ENCODE results near the gene C1QTNF2. TPM values are rescaled to one million over a fixed set of nuclear protein-coding genes. Genes with fewer than 3 reads are reported as not detected.

Gene C1QTNF2
- total RNA-seq, 4 donors from 2014 or later, result 1.3 to 2.9 (median 2.5) TPM

GRCh38 chr5:160354666-160355065 is 15.8 kb downstream of the C1QTNF2 start:
- no peak for DNase-seq (ENCODE audit: extremely low spot score)
- H3K4me1 ChIP-seq, result peaks cover 18 to 43% (median 37%) of the 10 kb centered on the region in 4 donors
- TF ChIP-seq POLR2AphosphoS5 (IDR thresholded peaks at IDR 0.05) (no peak), EP300 (IDR thresholded peaks at IDR 0.05) (no peak), POLR2A (IDR thresholded peaks at IDR 0.05; ENCODE audit: low read depth) (no peak), CTCF (IDR thresholded peaks at IDR 0.05) (no peak)
- H3K36me3 ChIP-seq, result peaks cover 0 to 3% (median 0%) of the 10 kb centered on the region in 4 donors
- WGBS, result 93% methylated on average over 14 of the region's 14 CpGs
- no peak overlapping the region for H3K4me3 ChIP-seq
- H3K9me3 ChIP-seq, result no peaks in the 10 kb centered on the region
- H3K27ac ChIP-seq (replicated peaks in 1 of 4), result no peak overlapping the region
- intact Hi-C loops (cut with DNase I), result no loop called here
- H3K27me3 ChIP-seq, result no peaks in the 10 kb centered on the region

- no peaks in the 10 kb centered on the region for H3K27me3 ChIP-seq
- peak overlapping the region in 1 of 4 donors; percentile 50 for H3K27ac ChIP-seq (replicated peaks in 1 of 4)
- TF ChIP-seq POLR2AphosphoS5 (IDR thresholded peaks at IDR 0.05) (no peak), POLR2A (IDR thresholded peaks at IDR 0.05; ENCODE audit: low read depth) (no peak), CTCF (IDR thresholded peaks at IDR 0.05) (no peak), EP300 (IDR thresholded peaks at IDR 0.05) (no peak)
- H3K36me3 ChIP-seq, result peaks cover 0 to 13% (median 0%) of the 10 kb centered on the region in 4 donors
- no peaks in the 10 kb centered on the region for H3K9me3 ChIP-seq
- 61% methylated on average over 8 of the region's 8 CpGs for WGBS
- no peak overlapping the region for H3K4me3 ChIP-seq
- no peak for DNase-seq (ENCODE audit: extremely low spot score)
- H3K4me1 ChIP-seq, result peaks cover 17 to 31% (median 24%) of the 10 kb centered on the region in 4 donors
- intact Hi-C loops (cut with DNase I), result no loop called here
Observed at GRCh38 chr5:160353379-160353778, 17.0 kb downstream of the C1QTNF2 start.

GRCh38 chr5:160352308-160352707 is 18.1 kb downstream of the C1QTNF2 start:
- DNase-seq (ENCODE audit: extremely low spot score), result no peak
- Histone ChIP-seq H3K4me3 (no peak overlapping the region), H3K9me3 (no peaks in the 10 kb centered on the region), H3K27ac (replicated peaks in 1 of 4) (no peak overlapping the region), H3K4me1 (peaks cover 7 to 20% (median 14%) of the 10 kb centered on the region in 4 donors), H3K36me3 (peaks cover 0 to 13% (median 0%) of the 10 kb centered on the region in 4 donors), H3K27me3 (no peaks in the 10 kb centered on the region)
- 98% methylated on average over 4 of the region's 4 CpGs for WGBS
- intact Hi-C loops (cut with DNase I), result no loop called here
- TF ChIP-seq EP300 (IDR thresholded peaks at IDR 0.05), result no peak
- no peak for TF ChIP-seq POLR2A (IDR thresholded peaks at IDR 0.05; ENCODE audit: low read depth)
- TF ChIP-seq POLR2AphosphoS5 (IDR thresholded peaks at IDR 0.05), result no peak
- TF ChIP-seq CTCF (IDR thresholded peaks at IDR 0.05), result no peak

- Histone ChIP-seq H3K27me3 (no peaks in the 10 kb centered on the region), H3K27ac (replicated peaks in 1 of 4) (no peak overlapping the region), H3K36me3 (peaks cover 0 to 12% (median 0%) of the 10 kb centered on the region in 4 donors), H3K4me3 (no peak overlapping the region), H3K9me3 (no peaks in the 10 kb centered on the region), H3K4me1 (peaks cover 0 to 15% (median 9%) of the 10 kb centered on the region in 4 donors)
- WGBS, result 83% methylated on average over 4 of the region's 4 CpGs
- no peak for TF ChIP-seq CTCF (IDR thresholded peaks at IDR 0.05)
- TF ChIP-seq POLR2AphosphoS5 (IDR thresholded peaks at IDR 0.05), result no peak
- no peak for TF ChIP-seq EP300 (IDR thresholded peaks at IDR 0.05)
- no peak for TF ChIP-seq POLR2A (IDR thresholded peaks at IDR 0.05; ENCODE audit: low read depth)
- intact Hi-C loops (cut with DNase I), result no loop called here
- no peak for DNase-seq (ENCODE audit: extremely low spot score)
Observed at GRCh38 chr5:160349935-160350303, 20.5 kb downstream of the C1QTNF2 start.

Data from esophagus muscularis mucosa (tissue), 4 donors.